HG02970 (cell line): ENCODE results near the gene NAE1.
"Not testable (repeated sequence)": the region's sequence is repeated elsewhere in the genome, so short reads cannot be mapped to it uniquely, and the experiment has no call there.

Experiments
- ATAC-seq: cut with Tn5 transposase; IDR thresholded peaks from one replicate; pipeline ENCODE4 v1.9.1; 2021; ENCODE audit warnings: mild to moderate bottlenecking, moderate library complexity, moderate number of reproducible peaks; ENCODE audit not compliant: unreplicated experiment, low FRiP score

NAE1 gene

GRCh38 chr16:66830422-66831404 is at the start of gene NAE1:
Gene NAE1, minus strand, starts transcription at chr16:66830976. Its CDS starts 77 bp downstream, at chr16:66830899.
- peak; percentile 86 for ATAC-seq

- no peak for ATAC-seq
These were observed 47.3 kb upstream of the NAE1 start for GRCh38 chr16:66878067-66878466.

GRCh38 chr16:66874079-66874775 is 43.5 kb upstream of the NAE1 start:
- no peak for ATAC-seq

- ATAC-seq = no peak
These were observed 42.9 kb upstream of the NAE1 start for GRCh38 chr16:66873685-66874055.

DNA sequence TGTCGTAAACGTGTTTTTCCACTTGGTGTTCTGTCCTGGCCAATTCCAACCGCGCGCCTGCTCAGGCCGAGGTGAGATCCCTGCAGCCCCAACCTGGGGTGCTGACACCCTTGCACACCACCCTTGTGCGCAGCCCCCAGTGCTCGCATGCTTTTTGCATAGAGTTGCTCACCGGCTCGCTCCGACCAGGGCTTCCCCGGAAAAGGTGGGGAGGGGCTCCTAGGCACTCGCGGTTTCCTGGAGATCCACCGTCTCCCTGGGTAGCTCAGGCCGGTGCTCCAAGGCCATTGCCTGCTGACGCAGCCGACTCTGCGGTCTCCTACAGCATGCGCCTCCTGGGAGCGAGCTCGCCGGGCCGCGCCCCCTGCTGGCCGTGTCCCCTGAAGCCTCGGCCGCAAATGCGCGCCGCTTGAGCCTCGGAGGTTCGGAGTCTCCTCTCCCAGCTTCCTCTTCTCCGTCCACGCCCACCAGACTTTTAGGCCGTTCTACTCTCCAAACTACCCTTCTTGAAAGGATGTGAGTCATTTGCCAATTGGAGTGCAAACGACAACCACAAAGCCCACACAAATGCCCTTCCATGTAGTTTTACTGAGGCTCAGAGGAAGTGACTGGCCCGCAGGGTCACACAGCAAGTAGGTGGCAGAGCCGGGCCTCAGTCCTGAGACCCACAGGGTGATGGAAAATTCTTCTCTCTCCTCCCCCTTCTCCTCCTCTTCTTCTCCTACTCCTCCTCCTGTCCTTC is 42.3 kb upstream of the NAE1 start:
- peak; percentile 75 for ATAC-seq

DNA sequence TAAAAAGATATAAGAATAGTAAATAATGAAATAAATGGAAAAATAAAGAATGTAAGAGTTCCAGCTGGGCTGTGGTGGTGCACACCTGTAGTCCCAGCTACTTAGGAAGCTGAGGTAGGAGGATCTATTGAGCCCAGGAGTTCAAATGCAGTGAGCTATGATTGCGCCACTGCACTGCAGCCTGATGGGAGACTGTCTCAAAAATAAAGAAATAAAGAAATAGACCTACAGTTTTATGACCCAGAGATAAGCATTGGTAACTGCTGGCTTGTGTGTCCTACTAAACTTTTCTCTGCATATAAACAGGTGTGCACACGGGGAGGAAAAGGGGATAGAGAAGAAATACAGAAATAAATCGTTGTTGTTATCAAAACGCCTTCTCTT is 41.8 kb upstream of the NAE1 start:
- no peak for ATAC-seq

DNA sequence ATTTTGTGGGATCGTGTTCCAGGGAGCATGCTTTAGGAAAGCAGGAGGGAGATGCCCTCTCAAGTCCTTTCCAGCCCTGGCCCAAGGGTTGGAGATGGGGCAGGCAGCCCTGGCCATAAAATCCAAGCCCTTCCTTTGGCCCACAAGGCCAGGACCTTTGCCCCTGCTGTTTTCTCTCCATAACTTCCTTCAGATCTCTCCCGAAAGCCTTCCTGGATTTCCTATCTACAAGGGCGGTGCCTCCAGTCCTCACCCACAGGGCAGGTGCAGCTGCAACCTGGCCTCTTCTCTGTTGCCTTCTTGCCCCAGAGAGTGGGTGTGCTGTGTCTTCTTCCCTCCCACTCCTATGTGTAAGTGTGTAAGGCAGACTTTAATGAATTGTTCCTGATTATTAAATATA is 41.1 kb upstream of the NAE1 start:
- no peak for ATAC-seq

- ATAC-seq = not testable (repeated sequence)
These were observed 40.6 kb upstream of the NAE1 start for GRCh38 chr16:66871363-66871762.

DNA sequence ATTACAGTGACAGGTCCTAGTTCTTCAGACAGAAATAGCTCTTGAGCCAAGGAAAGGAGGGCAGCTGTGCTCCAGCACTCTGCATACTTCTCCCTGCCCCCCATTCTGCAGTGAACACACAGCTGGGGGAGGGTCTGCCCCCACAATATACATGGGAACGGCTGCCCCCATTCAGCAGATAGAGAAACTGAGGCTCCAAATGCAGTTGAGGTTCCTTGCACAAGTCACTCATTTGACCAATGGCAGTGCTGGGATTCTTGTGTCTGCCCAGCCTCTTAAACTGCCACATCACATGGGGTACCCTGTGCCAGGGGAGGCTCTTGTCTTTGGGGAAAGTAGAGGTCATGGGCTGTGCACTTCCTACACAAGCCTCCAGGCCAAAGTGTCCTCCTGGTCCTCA is 38.6 kb upstream of the NAE1 start:
- ATAC-seq = no peak

- ATAC-seq = no peak
These were observed 32.9 kb upstream of the NAE1 start for GRCh38 chr16:66863707-66864106.

GRCh38 chr16:66862023-66862520 is 31.3 kb upstream of the NAE1 start:
- ATAC-seq = no peak

GRCh38 chr16:66859397-66860068 is 28.8 kb upstream of the NAE1 start:
- no peak for ATAC-seq

DNA sequence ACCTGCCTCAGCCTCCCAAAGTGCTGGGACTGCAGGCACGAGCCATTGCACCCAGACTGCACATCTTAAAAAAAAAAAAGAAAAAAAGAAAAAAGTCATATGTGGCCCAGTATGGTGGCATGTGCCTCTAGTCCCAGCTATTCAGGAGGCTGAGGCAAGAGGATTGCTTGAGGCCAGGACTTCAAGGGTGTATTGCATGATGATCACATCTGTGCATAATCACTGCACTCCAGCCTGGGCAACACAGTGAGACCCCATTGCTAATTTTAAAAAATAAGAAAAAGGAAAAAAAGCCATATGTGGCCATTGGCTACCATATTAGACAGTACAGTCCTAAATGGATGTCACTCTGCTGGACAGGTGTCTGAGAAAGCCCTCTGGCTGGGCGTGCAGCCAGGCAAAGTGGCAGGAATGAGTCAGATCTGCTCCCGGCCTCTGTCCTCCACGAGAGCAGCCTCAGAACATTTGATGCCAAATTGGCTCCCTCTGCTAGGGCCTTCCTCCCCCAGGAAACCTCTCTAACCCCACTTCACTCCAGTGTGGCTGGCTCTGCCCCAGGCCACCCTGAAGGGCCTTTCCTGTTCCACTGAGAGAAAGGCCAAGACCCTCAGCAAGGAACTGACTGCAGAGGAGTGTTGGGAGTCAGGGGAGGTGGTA is 28.1 kb upstream of the NAE1 start:
- no peak for ATAC-seq

- ATAC-seq = no peak
These were observed 26.7 kb upstream of the NAE1 start for GRCh38 chr16:66857437-66857836.

- no peak for ATAC-seq
These were observed 26.0 kb upstream of the NAE1 start for GRCh38 chr16:66856801-66857200.

GRCh38 chr16:66856184-66856730 is 25.5 kb upstream of the NAE1 start:
- no peak for ATAC-seq

GRCh38 chr16:66853261-66854139 is 22.7 kb upstream of the NAE1 start:
- ATAC-seq = no peak

GRCh38 chr16:66851166-66851964 is 20.6 kb upstream of the NAE1 start:
- no peak for ATAC-seq
